H1 (cell line): ENCODE results near the gene EPX. TPM values are rescaled to one million over a fixed set of nuclear protein-coding genes. Genes with fewer than 3 reads are reported as not detected.

Experiments
- CTCF ChIA-PET: fragments of 300-600 bp; sonication (Branson Sonifier 250); formaldehyde crosslinking; loops from one replicate; lab custom pipeline; 2021; ENCODE audit not compliant: partially characterized antibody; lab: Charles Lee
- POLR2A ChIA-PET: fragments of 300-600 bp; sonication (Branson Sonifier 250); formaldehyde crosslinking; loops from one replicate; lab custom pipeline; 2021; ENCODE audit warnings: inconsistent platforms; ENCODE audit not compliant: partially characterized antibody; lab: Charles Lee
- DNase-seq, 2 experiments: peaks; one replicate each; pipeline versions ENCODE4 v3.0.0 to v3.0.0-alpha.2; 2010 to 2022; ENCODE audit warnings: low spot score in 2 of 2, low read depth in 1 of 2, mixed read lengths in 1 of 2
- FAIRE-seq: peaks from 2 replicates; lab custom pipeline; 2011; peaks lifted over from hg19 to GRCh38; lab: Jason Lieb, UNC
- H2AFZ ChIP-seq: 2 replicates; pipeline ENCODE4 v1.8.1; 2012; ENCODE audit warnings: low read length, inconsistent platforms
- H2AK5ac ChIP-seq: 2 replicates; pipeline ENCODE4 v1.6.1; 2013; ENCODE audit warnings: low read depth, low read length
- H2BK120ac ChIP-seq: replicated peaks from 2 replicates; pipeline ENCODE3; 2013; ENCODE audit warnings: low read depth, low read length, inconsistent platforms
- H2BK12ac ChIP-seq: 2 replicates; pipeline ENCODE4 v1.6.1; 2013; ENCODE audit warnings: low read depth, low read length
- H2BK15ac ChIP-seq: 2 replicates; pipeline ENCODE4 v1.6.1; 2013; ENCODE audit warnings: low read length
- H2BK20ac ChIP-seq: 2 replicates; pipeline ENCODE4 v1.6.1; 2013; ENCODE audit warnings: low read length
- H2BK5ac ChIP-seq: 2 replicates; pipeline ENCODE4 v1.6.1; 2013; ENCODE audit warnings: low read depth, low read length
- H3K14ac ChIP-seq: 2 replicates; pipeline ENCODE4 v1.6.1; 2013; ENCODE audit warnings: inconsistent platforms; ENCODE audit not compliant: insufficient read length
- H3K18ac ChIP-seq: 2 replicates; pipeline ENCODE4 v1.6.1; 2013; ENCODE audit warnings: low read length; ENCODE audit errors: extremely low read depth
- H3K23ac ChIP-seq: 2 replicates; pipeline ENCODE4 v1.6.1; 2013; ENCODE audit warnings: inconsistent platforms; ENCODE audit not compliant: insufficient read length
- H3K23me2 ChIP-seq: 2 replicates; pipeline ENCODE4 v1.6.1; 2013; ENCODE audit warnings: low read depth, low read length
- H3K27ac ChIP-seq: 2 replicates; pipeline ENCODE4 v1.6.1; 2011; ENCODE audit warnings: low read depth, low read length, inconsistent platforms
- H3K27me3 ChIP-seq, 4 experiments: replicated peaks in 1 of 4; 1 replicate in 1 of 4; 2 replicates in 3 of 4; pipeline versions ENCODE4 v1.6.1 to v1.8.1; 2011 to 2013; ENCODE audit warnings: low read length in 3 of 4, mild to moderate bottlenecking in 3 of 4, inconsistent platforms in 2 of 4, mixed read lengths in 2 of 4, moderate library complexity in 1 of 4; ENCODE audit not compliant: control insufficient read depth in 3 of 4, insufficient read depth in 3 of 4; ENCODE audit errors: extremely low read depth in 1 of 4
- H3K36me3 ChIP-seq, 4 experiments: 2 replicates each; pipeline versions ENCODE4 v1.6.1 to v1.8.1; 2011 to 2013; ENCODE audit warnings: mild to moderate bottlenecking in 4 of 4, low read length in 3 of 4, moderate library complexity in 2 of 4, control low read depth in 1 of 4, inconsistent platforms in 1 of 4; ENCODE audit not compliant: insufficient read depth in 4 of 4, control insufficient read depth in 2 of 4
- H3K4ac ChIP-seq: replicated peaks from 2 replicates; pipeline ENCODE3; 2013; ENCODE audit warnings: low read length, low read depth, mixed read lengths, inconsistent platforms; ENCODE audit not compliant: insufficient read length
- H3K4me1 ChIP-seq, 4 experiments: replicated peaks in 1 of 4; 1 replicate in 1 of 4; 2 replicates in 3 of 4; pipeline versions ENCODE4 v1.6.1 to v1.8.1; 2011 to 2013; ENCODE audit warnings: low read length in 3 of 4, inconsistent platforms in 2 of 4, mixed read lengths in 1 of 4; ENCODE audit not compliant: insufficient read depth in 4 of 4, control insufficient read depth in 3 of 4
- H3K4me2 ChIP-seq, 2 experiments: 2 replicates each; pipeline versions ENCODE4 v1.6.1 to v1.8.1; 2011 to 2013; ENCODE audit warnings: low read depth in 2 of 2, low read length in 2 of 2, control low read depth in 1 of 2, inconsistent platforms in 1 of 2, mild to moderate bottlenecking in 1 of 2; ENCODE audit not compliant: insufficient read depth in 1 of 2
- H3K4me3 ChIP-seq, 4 experiments: fragments of 200-600, 300-600 bp in 1 of 4; sonication (generic), shearing (Covaris generic), sonication (Bioruptor Twin) in 1 of 4; 2 replicates each; pipeline versions ENCODE4 v1.5.1 to v1.8.1; 2011 to 2016; ENCODE audit warnings: low read length in 4 of 4, low read depth in 3 of 4, control low read depth in 2 of 4, inconsistent platforms in 2 of 4, mild to moderate bottlenecking in 2 of 4, mixed read lengths in 1 of 4, moderate library complexity in 1 of 4; ENCODE audit not compliant: insufficient read depth in 2 of 4; ENCODE audit errors: extremely low read depth in 1 of 4
- H3K56ac ChIP-seq: replicated peaks from 2 replicates; pipeline ENCODE3; 2013; ENCODE audit warnings: low read depth, mild to moderate bottlenecking, mixed read lengths, low read length, inconsistent platforms; ENCODE audit not compliant: insufficient read length
- H3K79me1 ChIP-seq: 2 replicates; pipeline ENCODE4 v1.6.1; 2013; ENCODE audit warnings: low read depth, low read length, control low read depth
- H3K79me2 ChIP-seq, 2 experiments: 2 replicates each; pipeline versions ENCODE4 v1.6.1 to v1.8.1; 2012 to 2013; ENCODE audit warnings: low read length in 2 of 2, mild to moderate bottlenecking in 2 of 2, inconsistent platforms in 1 of 2; ENCODE audit not compliant: insufficient read depth in 2 of 2, control insufficient read depth in 1 of 2
- H3K9ac ChIP-seq, 4 experiments: replicated peaks in 1 of 4; 1 replicate in 1 of 4; 2 replicates in 3 of 4; pipeline versions ENCODE4 v1.6.1 to v1.8.1; 2011 to 2013; ENCODE audit warnings: low read depth in 3 of 4, low read length in 3 of 4, control low read depth in 2 of 4, mild to moderate bottlenecking in 2 of 4, moderate library complexity in 2 of 4, inconsistent platforms in 1 of 4; ENCODE audit errors: extremely low read depth in 1 of 4
- H3K9me3 ChIP-seq, 2 experiments: 2 replicates each; pipeline versions ENCODE4 v1.6.1 to v1.8.1; 2012 to 2013; ENCODE audit warnings: mild to moderate bottlenecking in 2 of 2, moderate library complexity in 2 of 2, control low read depth in 1 of 2, inconsistent platforms in 1 of 2, low read depth in 1 of 2, low read length in 1 of 2, mixed read lengths in 1 of 2; ENCODE audit not compliant: insufficient read depth in 2 of 2
- H4K20me1 ChIP-seq, 2 experiments: replicated peaks in 1 of 2; 2 replicates each; pipeline versions ENCODE3 to v1.8.1; 2011 to 2013; ENCODE audit warnings: inconsistent platforms in 2 of 2, low read length in 2 of 2, mild to moderate bottlenecking in 1 of 2; ENCODE audit not compliant: insufficient read depth in 2 of 2, control insufficient read depth in 1 of 2
- H4K5ac ChIP-seq: 2 replicates; pipeline ENCODE4 v1.6.1; 2013; ENCODE audit warnings: low read length, low read depth, mixed read lengths, inconsistent platforms; ENCODE audit not compliant: insufficient read length
- H4K8ac ChIP-seq: 2 replicates; pipeline ENCODE4 v1.8.0; 2013; ENCODE audit warnings: mild to moderate bottlenecking, moderate library complexity, low read length, inconsistent platforms; ENCODE audit not compliant: insufficient read depth; ENCODE audit errors: extremely low read depth
- H4K91ac ChIP-seq: replicated peaks from 2 replicates; pipeline ENCODE3; 2013; ENCODE audit warnings: low read length, mixed read lengths, inconsistent platforms; ENCODE audit not compliant: insufficient read length
- TBP ChIP-seq: IDR thresholded peaks from 2 replicates; pipeline ENCODE4 v1.6.1; 2011; ENCODE audit warnings: low read depth, low read length, improper control_type of control experiment
- WGBS, 2 experiments: shearing (Covaris generic) in 1 of 2; methylation state at CpG; one replicate each; pipeline versions ENCODE4 v1.1.6 to v1.1.7; 2013 to 2015; ENCODE audit warnings: low lambda C conversion rate in 2 of 2, mixed read lengths in 2 of 2, inconsistent platforms in 1 of 2, low coverage in 1 of 2, missing lambda C conversion rate in 1 of 2; ENCODE audit not compliant: insufficient replicate concordance in 2 of 2, insufficient coverage in 1 of 2, insufficient read length in 1 of 2; ENCODE audit errors: extremely low coverage in 1 of 2, missing lambda C conversion rate in 1 of 2; 5-methylcytosine and 5-hydroxymethylcytosine counted together
- polyA plus RNA-seq, 7 experiments: library from polyadenylated mRNA; depleted of rRNA in 3 of 7; stranded (reverse) in 5 of 7; unstranded in 2 of 7; fragments of >200 nt in 5 of 7; fragments of 200-250 nt in 2 of 7; gene quantifications; 1 replicate in 5 of 7; 2 replicates in 1 of 7; 4 replicates in 1 of 7; pipeline versions ENCODE4 v1.2.1 to v1.2.3, GENCODE V29; 2011 to 2013; ENCODE audit warnings: missing spikeins in 2 of 7, mixed read lengths in 2 of 7
- total RNA-seq: library from RNA; stranded (reverse); fragmentation: NEBNext Ultra II Directional; extraction: Animal tissue kit (Norgen Biotek cat#: 25700); gene quantifications from 2 replicates; pipeline ENCODE4 v1.2.1, GENCODE V29; 2021
- TF ChIP-seq, protein P1 (sequence below): IDR thresholded peaks from 2 replicates; pipeline ENCODE4 v1.6.1; 2012; ENCODE audit warnings: inconsistent platforms

The EPX gene
- total and polyA plus RNA-seq, 2 of the 8 experiments (the other 6 are each of a cell fraction or from before 2014, with no cell fraction given) = not detected

DNA sequence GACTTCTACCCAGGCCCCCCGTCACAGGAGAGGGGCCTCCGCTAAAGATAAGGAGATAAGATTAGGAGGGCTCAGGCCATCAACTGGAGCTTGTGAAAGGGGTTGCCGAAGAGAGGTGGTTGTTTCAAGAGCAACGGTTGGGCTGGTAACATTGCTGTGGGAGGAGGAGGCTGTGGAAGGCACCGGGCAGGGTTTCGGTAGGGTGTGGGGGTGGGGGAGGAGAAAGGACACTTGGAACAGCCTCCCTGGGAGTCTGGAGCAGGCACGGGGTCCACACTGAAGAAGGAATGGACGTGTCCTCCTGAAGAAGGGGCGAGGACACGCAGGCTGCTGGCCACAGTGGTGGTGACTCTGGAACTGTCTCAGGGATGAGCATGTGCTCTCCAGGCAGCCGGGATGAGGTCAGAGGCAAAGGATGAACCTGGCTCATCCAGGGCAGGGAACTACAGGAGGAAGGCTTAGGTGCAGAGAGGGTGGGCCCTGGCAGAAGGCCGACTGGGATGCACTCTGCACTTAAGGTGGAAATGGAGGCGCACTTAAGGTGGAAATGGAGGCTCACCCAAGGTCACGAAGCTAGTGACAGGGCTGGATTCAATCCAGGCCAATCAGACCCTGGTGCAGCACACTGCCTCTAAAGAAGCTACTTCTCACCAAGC is 1.2 kb upstream of the EPX start:
- Histone ChIP-seq H3K27ac (no peak overlapping the region), H4K91ac (no peak overlapping the region), H2BK20ac (no peak overlapping the region), H3K4me3 (no peak overlapping the region), H4K5ac (no peak overlapping the region), H4K20me1 (no peaks in the 10 kb centered on the region), H2BK120ac (no peak overlapping the region), H3K18ac (peak overlapping the region; percentile 24; the same call in 1 of the 2 replicates), H3K23me2 (no peaks in the 10 kb centered on the region; the same call in 1 of the 2 replicates), H3K9ac (no peak overlapping the region), H3K36me3 (no peaks in the 10 kb centered on the region), H3K79me1 (no peaks in the 10 kb centered on the region), H4K8ac (no peak overlapping the region), H3K4me2 (no peak overlapping the region), H2AFZ (no peak overlapping the region), H3K9me3 (no peaks in the 10 kb centered on the region), H2AK5ac (no peak overlapping the region), H3K4me1 (peaks cover 0 to 2% (median 2%) of the 10 kb centered on the region in 4 experiments; a peak in 4 of 7 replicates), H3K56ac (no peak overlapping the region), H2BK12ac (no peak overlapping the region), H3K14ac (no peak overlapping the region), H3K4ac (no peak overlapping the region), H2BK5ac (no peak overlapping the region), H3K27me3 (no peaks in the 10 kb centered on the region), H3K79me2 (no peaks in the 10 kb centered on the region), H3K23ac (no peak overlapping the region), H2BK15ac (no peak overlapping the region)
- ChIA-PET CTCF (interaction anchor here (0.9 to 3.3 kb wide), 6 partner anchors 9 to 299 kb away, joined by 3 to 32 read pairs (median 4); partner anchors contain the start of gene MKS1), POLR2A (interaction anchor here (1.0 to 1.9 kb wide), 2 partner anchors 9 to 207 kb away, joined by 3 to 6 read pairs; no protein-coding TSS in a partner anchor)
- WGBS, 2 experiments = 81% methylated on average over 14 of the region's 14 CpGs; no CpG with 5 or more reads in 1 of the 2 experiments
- TF ChIP-seq, protein P1, sequence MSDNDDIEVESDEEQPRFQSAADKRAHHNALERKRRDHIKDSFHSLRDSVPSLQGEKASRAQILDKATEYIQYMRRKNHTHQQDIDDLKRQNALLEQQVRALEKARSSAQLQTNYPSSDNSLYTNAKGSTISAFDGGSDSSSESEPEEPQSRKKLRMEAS = 0 out of 2 replicates have a peak, but pooled peaks have one; percentile 17
- no peak for TF ChIP-seq TBP
- FAIRE-seq (no peak), DNase-seq (no peak)
